Activated T-helper 1 cell treated with anti-CD3 and anti-CD28 coated beads, Interleukin-12 subunit alpha, Interleukin-12 subunit beta, Interleukin-2, Interleukin-4 antibody, amounts not matched to agents 30 ng/mL and 10 ng/mL and 1 ng/mL, durations not matched to agents 14 hours and 24 hours and 36 hours (primary cell): ENCODE data around the gene STUB1. TPM values are rescaled to one million over a fixed set of nuclear protein-coding genes. Genes with fewer than 3 reads are reported as not detected.

ENCODE experiments used
- DNase-seq: peaks from one replicate; pipeline ENCODE4 v3.0.0; 2021; ENCODE audit warnings: low spot score
- H3K27ac Mint-ChIP-seq: one replicate; pipeline ENCODE4 v1.8.0; 2021; ENCODE audit warnings: mild to moderate bottlenecking, mixed read lengths
- H3K27me3 Mint-ChIP-seq: one replicate; pipeline ENCODE4 v1.8.0; 2022; ENCODE audit warnings: mild to moderate bottlenecking, moderate library complexity, mixed read lengths; ENCODE audit not compliant: insufficient read depth
- H3K36me3 Mint-ChIP-seq: one replicate; pipeline ENCODE4 v1.8.0; 2021; ENCODE audit warnings: low read depth, mixed read lengths
- H3K4me1 Mint-ChIP-seq: one replicate; pipeline ENCODE4 v1.8.0; 2021; ENCODE audit warnings: low read depth, mixed read lengths
- H3K4me3 Mint-ChIP-seq: one replicate; pipeline ENCODE4 v1.8.0; 2021; ENCODE audit warnings: mild to moderate bottlenecking, moderate library complexity, mixed read lengths
- H3K9me3 Mint-ChIP-seq: one replicate; pipeline ENCODE4 v1.8.0; 2021; ENCODE audit warnings: mixed read lengths
- intact Hi-C: fragments of 100-400 bp; cut with micrococcal nuclease; formaldehyde crosslinking; loops from one replicate; pipeline ENCODE4 v1.15.1; 2024
- total RNA-seq: library from RNA; stranded (reverse); gene quantifications from 2 replicates; pipeline ENCODE4 v1.2.3, GENCODE V29; 2022

Gene STUB1
- total RNA-seq, 1 donor from 2014 or later = 94.0 TPM

- no peaks in the 10 kb centered on the region for H3K4me1 Mint-ChIP-seq
- DNase-seq = peak; percentile 57
- no peaks in the 10 kb centered on the region for H3K36me3 Mint-ChIP-seq
- intact Hi-C loops = no loop called here
- H3K9me3 Mint-ChIP-seq = no peaks in the 10 kb centered on the region
- H3K27me3 Mint-ChIP-seq = peaks cover 3% of the 10 kb centered on the region
- peak overlapping the region; percentile 26 for H3K4me3 Mint-ChIP-seq
- H3K27ac Mint-ChIP-seq = no peak overlapping the region
Observed at GRCh38 chr16:728131-728889, 48.1 kb downstream of the STUB1 start.

- no peaks in the 10 kb centered on the region for H3K4me1 Mint-ChIP-seq
- H3K9me3 Mint-ChIP-seq = no peaks in the 10 kb centered on the region
- H3K27me3 Mint-ChIP-seq = peaks cover 3% of the 10 kb centered on the region
- no peak for DNase-seq
- intact Hi-C loops = no loop called here
- no peak overlapping the region for H3K4me3 Mint-ChIP-seq
- no peak overlapping the region for H3K27ac Mint-ChIP-seq
- H3K36me3 Mint-ChIP-seq = no peaks in the 10 kb centered on the region
Observed at GRCh38 chr16:728890-729744, 48.9 kb downstream of the STUB1 start.

- no peak overlapping the region for H3K27ac Mint-ChIP-seq
- peaks cover 2% of the 10 kb centered on the region for H3K27me3 Mint-ChIP-seq
- no peaks in the 10 kb centered on the region for H3K36me3 Mint-ChIP-seq
- DNase-seq = no peak
- intact Hi-C loops = no loop called here
- no peaks in the 10 kb centered on the region for H3K4me1 Mint-ChIP-seq
- peak overlapping the region; percentile 15 for H3K4me3 Mint-ChIP-seq
- no peaks in the 10 kb centered on the region for H3K9me3 Mint-ChIP-seq
Observed at GRCh38 chr16:729768-730665, 49.8 kb downstream of the STUB1 start.

GRCh38 chr16:730666-731509 lies 50.7 kb downstream of the STUB1 start:
- no peaks in the 10 kb centered on the region for H3K27me3 Mint-ChIP-seq
- intact Hi-C loops = no loop called here
- peaks cover 7% of the 10 kb centered on the region for H3K4me1 Mint-ChIP-seq
- no peak overlapping the region for H3K4me3 Mint-ChIP-seq
- H3K27ac Mint-ChIP-seq = no peak overlapping the region
- DNase-seq = no peak
- H3K36me3 Mint-ChIP-seq = peaks cover 6% of the 10 kb centered on the region
- no peaks in the 10 kb centered on the region for H3K9me3 Mint-ChIP-seq

- no peak for DNase-seq
- intact Hi-C loops = no loop called here
- no peaks in the 10 kb centered on the region for H3K9me3 Mint-ChIP-seq
- H3K4me3 Mint-ChIP-seq = no peak overlapping the region
- H3K27me3 Mint-ChIP-seq = no peaks in the 10 kb centered on the region
- peaks cover 11% of the 10 kb centered on the region for H3K36me3 Mint-ChIP-seq
- H3K27ac Mint-ChIP-seq = no peak overlapping the region
- peaks cover 13% of the 10 kb centered on the region for H3K4me1 Mint-ChIP-seq
Observed at GRCh38 chr16:732332-732731, 52.1 kb downstream of the STUB1 start.

Other genes starting within 250 kb of the STUB1 start
- 122 and 124 TPM in 2 replicates for gene CAPN15, start 152.7 kb upstream of the STUB1 start, total RNA-seq
- not detected in 2 replicates for gene PRR35, start 120.0 kb upstream of the STUB1 start, total RNA-seq
- gene NHLRC4, start 113.4 kb upstream of the STUB1 start, total RNA-seq = 1.0 and 1.2 TPM in 2 replicates
- 50.1 and 52.6 TPM in 2 replicates for gene PIGQ, start 110.4 kb upstream of the STUB1 start, total RNA-seq
- 14.0 and 15.2 TPM in 2 replicates for gene RAB40C, start 90.3 kb upstream of the STUB1 start, total RNA-seq
- gene WFIKKN1, start 49.4 kb upstream of the STUB1 start, total RNA-seq = 0.34 and 0.44 TPM in 2 replicates
- gene METTL26, start 44.1 kb upstream of the STUB1 start, total RNA-seq = 141 and 147 TPM in 2 replicates
- gene MCRIP2, start 38.6 kb upstream of the STUB1 start, total RNA-seq = 66.5 and 67.6 TPM in 2 replicates
- gene WDR90, start 31.0 kb upstream of the STUB1 start, total RNA-seq = 81.2 and 82.3 TPM in 2 replicates
- 165 and 177 TPM in 2 replicates for gene RHOT2, start 12.3 kb upstream of the STUB1 start, total RNA-seq
- gene RHBDL1, start 4.7 kb upstream of the STUB1 start, total RNA-seq = 0.71 and 1.1 TPM in 2 replicates
- 63.4 and 71.4 TPM in 2 replicates for gene JMJD8, start 3.9 kb downstream of the STUB1 start, total RNA-seq
- 21.6 and 22.1 TPM in 2 replicates for gene WDR24, start 10.0 kb downstream of the STUB1 start, total RNA-seq
- 6.3 and 7.6 TPM in 2 replicates for gene FBXL16, start 25.4 kb downstream of the STUB1 start, total RNA-seq
- 21.8 and 29.6 TPM in 2 replicates for gene METRN, start 34.7 kb downstream of the STUB1 start, total RNA-seq
- gene ANTKMT, start 40.7 kb downstream of the STUB1 start, total RNA-seq = 41.3 and 41.6 TPM in 2 replicates
- 5.8 and 7.8 TPM in 2 replicates for gene CCDC78, start 46.0 kb downstream of the STUB1 start, total RNA-seq
- gene HAGHL, start 46.7 kb downstream of the STUB1 start, total RNA-seq = 15.8 and 19.1 TPM in 2 replicates
- 41.0 and 43.1 TPM in 2 replicates for gene CIAO3, start 60.6 kb downstream of the STUB1 start, total RNA-seq
- gene MSLN, start 80.3 kb downstream of the STUB1 start, total RNA-seq = not detected in 2 replicates
- gene RPUSD1, start 108.0 kb downstream of the STUB1 start, total RNA-seq = 49.4 and 49.9 TPM in 2 replicates
- gene CHTF18, start 108.2 kb downstream of the STUB1 start, total RNA-seq = 142 and 154 TPM in 2 replicates
- gene GNG13, start 120.3 kb downstream of the STUB1 start, total RNA-seq = not detected in 2 replicates